RWPE2 (cell line): ENCODE results near the gene COL12A1.

ENCODE experiments used
- ATAC-seq: fragments of 200-7000 bp; cut with Tn5 transposase; 3 replicates; pipeline ENCODE4 v1.9.1; 2021; ENCODE audit warnings: low read depth
- DNase-seq: peaks from one replicate; pipeline ENCODE4 v3.0.0-alpha.2; 2020; ENCODE audit warnings: low spot score
- H3K27ac ChIP-seq: fragments of 450-650 bp; 2 replicates; pipeline ENCODE4 v1.5.1; 2017; ENCODE audit warnings: mild to moderate bottlenecking; ENCODE audit not compliant: poor library complexity, severe bottlenecking
- H3K27me3 ChIP-seq: fragments of 250-450 bp; sonication (Bioruptor Pico); 2 replicates; pipeline ENCODE4 v1.5.1; 2021; ENCODE audit warnings: mild to moderate bottlenecking, moderate library complexity; ENCODE audit not compliant: insufficient read depth, poor library complexity, severe bottlenecking
- H3K36me3 ChIP-seq: fragments of 250-450 bp; sonication (Bioruptor Pico); 2 replicates; pipeline ENCODE4 v1.5.1; 2020; ENCODE audit warnings: low read depth, mild to moderate bottlenecking, moderate library complexity
- H3K4me1 ChIP-seq: fragments of 250-450 bp; sonication (Bioruptor Pico); 2 replicates; pipeline ENCODE4 v1.5.1; 2021; ENCODE audit warnings: mild to moderate bottlenecking, moderate library complexity; ENCODE audit not compliant: insufficient read depth, poor library complexity, severe bottlenecking
- H3K4me3 ChIP-seq: fragments of 250-450 bp; sonication (Bioruptor Pico); 2 replicates; pipeline ENCODE4 v1.5.1; 2021; ENCODE audit warnings: mild to moderate bottlenecking, moderate library complexity; ENCODE audit not compliant: severe bottlenecking
- H3K9me3 ChIP-seq: fragments of 250-450 bp; sonication (Bioruptor Pico); 2 replicates; pipeline ENCODE4 v1.5.1; 2021; ENCODE audit warnings: mild to moderate bottlenecking, moderate library complexity; ENCODE audit not compliant: severe bottlenecking
- TF ChIP-seq, protein P1 (sequence below): fragments of 450-650 bp; IDR thresholded peaks from one replicate; pipeline ENCODE4 v1.5.1; 2017; ENCODE audit warnings: mild to moderate bottlenecking, moderate library complexity; ENCODE audit not compliant: poor library complexity, severe bottlenecking

Gene COL12A1

DNA sequence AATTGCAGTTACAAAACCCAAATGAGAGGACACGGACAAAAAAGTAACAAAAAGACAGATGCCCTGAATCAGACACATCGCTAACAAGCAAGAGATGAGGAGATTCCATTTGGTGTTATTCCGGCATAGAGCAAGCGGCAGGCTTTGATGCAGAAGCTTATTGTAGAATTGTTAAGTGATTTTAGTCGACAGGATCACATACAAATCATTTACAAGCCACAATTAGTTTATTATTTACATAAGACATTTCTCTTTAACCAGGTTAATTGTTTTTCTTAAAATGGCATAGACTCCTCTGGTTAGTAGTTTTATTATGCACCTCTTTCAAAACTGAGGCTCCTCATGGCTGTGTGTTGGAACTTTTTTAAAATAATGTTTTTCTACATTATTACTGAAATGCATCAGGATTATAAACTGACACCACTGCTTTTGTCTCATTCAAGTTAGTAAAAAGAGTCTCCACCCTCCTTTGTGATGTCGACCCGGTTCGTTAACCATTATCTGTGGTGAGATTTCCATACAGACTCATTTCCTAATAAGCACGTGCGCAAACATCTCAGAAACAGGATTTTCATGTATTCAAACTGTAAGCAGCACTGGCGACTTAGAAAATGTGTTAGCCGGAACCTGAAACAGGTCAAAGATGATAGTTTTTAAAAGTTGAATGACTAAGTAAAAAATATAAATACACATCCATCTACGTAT lies 119.8 kb downstream of the COL12A1 start:
- ATAC-seq (no peak), DNase-seq (no peak)
- no peak overlapping the region for H3K27ac ChIP-seq
- TF ChIP-seq, protein P1, sequence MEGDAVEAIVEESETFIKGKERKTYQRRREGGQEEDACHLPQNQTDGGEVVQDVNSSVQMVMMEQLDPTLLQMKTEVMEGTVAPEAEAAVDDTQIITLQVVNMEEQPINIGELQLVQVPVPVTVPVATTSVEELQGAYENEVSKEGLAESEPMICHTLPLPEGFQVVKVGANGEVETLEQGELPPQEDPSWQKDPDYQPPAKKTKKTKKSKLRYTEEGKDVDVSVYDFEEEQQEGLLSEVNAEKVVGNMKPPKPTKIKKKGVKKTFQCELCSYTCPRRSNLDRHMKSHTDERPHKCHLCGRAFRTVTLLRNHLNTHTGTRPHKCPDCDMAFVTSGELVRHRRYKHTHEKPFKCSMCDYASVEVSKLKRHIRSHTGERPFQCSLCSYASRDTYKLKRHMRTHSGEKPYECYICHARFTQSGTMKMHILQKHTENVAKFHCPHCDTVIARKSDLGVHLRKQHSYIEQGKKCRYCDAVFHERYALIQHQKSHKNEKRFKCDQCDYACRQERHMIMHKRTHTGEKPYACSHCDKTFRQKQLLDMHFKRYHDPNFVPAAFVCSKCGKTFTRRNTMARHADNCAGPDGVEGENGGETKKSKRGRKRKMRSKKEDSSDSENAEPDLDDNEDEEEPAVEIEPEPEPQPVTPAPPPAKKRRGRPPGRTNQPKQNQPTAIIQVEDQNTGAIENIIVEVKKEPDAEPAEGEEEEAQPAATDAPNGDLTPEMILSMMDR, result no peak
- H3K27me3 ChIP-seq, result no peaks in the 10 kb centered on the region
- peaks cover 35% of the 10 kb centered on the region for H3K36me3 ChIP-seq
- no peaks in the 10 kb centered on the region for H3K4me1 ChIP-seq
- H3K4me3 ChIP-seq, result no peak overlapping the region
- H3K9me3 ChIP-seq, result no peaks in the 10 kb centered on the region

DNA sequence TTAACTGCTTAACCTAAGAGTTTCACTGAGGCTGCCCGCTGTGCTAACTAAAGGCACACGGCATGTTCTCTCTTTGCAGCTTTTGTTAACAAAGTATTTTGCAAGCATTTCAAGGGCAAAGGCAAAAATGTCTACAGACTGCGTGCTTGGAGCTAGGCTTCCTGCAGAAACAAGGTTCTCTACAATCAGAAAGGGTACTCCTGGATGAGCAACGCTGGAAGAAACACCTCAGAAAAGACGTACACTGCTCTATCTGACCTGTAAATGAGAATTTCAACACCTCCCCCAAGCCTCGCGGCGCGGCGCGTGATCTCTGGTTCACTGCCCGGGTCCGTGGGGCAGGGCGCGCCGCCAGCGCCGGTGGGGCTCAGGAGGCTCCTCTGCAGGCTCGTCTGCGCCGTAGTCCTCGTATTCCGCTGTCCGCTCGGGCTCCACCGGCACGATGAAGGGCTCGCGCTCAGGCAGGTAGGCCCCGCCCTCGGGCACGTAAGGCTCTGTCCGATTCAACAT lies 120.9 kb downstream of the COL12A1 start:
- TF ChIP-seq, protein P1, result no peak
- DNase-seq (no peak), ATAC-seq (no peak)
- Histone ChIP-seq H3K36me3 (peaks cover 32% of the 10 kb centered on the region), H3K4me1 (no peaks in the 10 kb centered on the region), H3K4me3 (no peak overlapping the region), H3K27ac (no peak overlapping the region), H3K27me3 (no peaks in the 10 kb centered on the region), H3K9me3 (no peaks in the 10 kb centered on the region)

DNA sequence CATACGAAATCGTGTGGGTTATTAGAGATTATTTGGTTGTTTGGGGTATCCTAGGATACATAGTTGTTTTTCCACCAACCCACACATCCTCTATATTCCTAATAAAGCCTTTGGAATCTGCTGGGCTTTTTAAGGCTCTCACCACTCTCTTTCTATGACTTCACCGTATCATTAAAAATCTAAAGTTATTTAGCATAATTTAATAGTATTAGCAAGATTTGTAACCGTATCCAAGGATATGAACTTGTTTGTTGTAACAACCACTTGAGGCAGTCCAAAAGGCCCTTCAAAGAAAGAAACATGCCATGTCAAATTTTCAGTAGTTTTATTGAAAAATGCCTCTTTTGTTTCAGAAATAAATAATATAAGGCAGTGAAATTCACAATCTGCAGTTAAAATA lies 121.8 kb downstream of the COL12A1 start:
- no peaks in the 10 kb centered on the region for H3K9me3 ChIP-seq
- no peaks in the 10 kb centered on the region for H3K4me1 ChIP-seq
- no peaks in the 10 kb centered on the region for H3K27me3 ChIP-seq
- no peak for DNase-seq
- ATAC-seq, result no peak
- H3K36me3 ChIP-seq, result peaks cover 25% of the 10 kb centered on the region
- no peak overlapping the region for H3K4me3 ChIP-seq
- TF ChIP-seq, protein P1, result no peak
- H3K27ac ChIP-seq, result no peak overlapping the region

DNA sequence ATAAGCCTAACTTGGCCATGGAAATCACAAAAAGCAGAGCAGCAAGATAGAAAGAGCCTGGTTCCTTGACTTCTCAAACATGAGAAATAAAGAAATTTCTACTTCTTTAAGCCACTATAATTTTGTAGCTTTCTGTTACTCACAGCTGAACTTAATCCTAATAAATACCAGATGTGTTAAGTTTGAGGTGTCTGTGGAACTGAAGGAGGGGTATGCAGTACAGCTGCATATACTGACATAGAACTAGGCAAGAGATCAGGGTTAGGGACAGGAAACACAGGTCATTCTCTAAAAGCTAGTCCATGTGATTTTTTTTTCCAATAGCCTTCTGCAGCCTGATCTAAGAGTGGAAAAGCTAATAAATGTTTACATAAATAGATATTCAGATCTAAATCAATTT lies 123.9 kb downstream of the COL12A1 start:
- DNase-seq, result no peak
- Histone ChIP-seq H3K9me3 (no peaks in the 10 kb centered on the region), H3K36me3 (peaks cover 7% of the 10 kb centered on the region; the same call in 1 of the 2 replicates), H3K4me1 (no peaks in the 10 kb centered on the region), H3K27me3 (no peaks in the 10 kb centered on the region), H3K27ac (no peak overlapping the region), H3K4me3 (no peak overlapping the region)
- ATAC-seq, result no peak
- TF ChIP-seq, protein P1, result no peak

DNA sequence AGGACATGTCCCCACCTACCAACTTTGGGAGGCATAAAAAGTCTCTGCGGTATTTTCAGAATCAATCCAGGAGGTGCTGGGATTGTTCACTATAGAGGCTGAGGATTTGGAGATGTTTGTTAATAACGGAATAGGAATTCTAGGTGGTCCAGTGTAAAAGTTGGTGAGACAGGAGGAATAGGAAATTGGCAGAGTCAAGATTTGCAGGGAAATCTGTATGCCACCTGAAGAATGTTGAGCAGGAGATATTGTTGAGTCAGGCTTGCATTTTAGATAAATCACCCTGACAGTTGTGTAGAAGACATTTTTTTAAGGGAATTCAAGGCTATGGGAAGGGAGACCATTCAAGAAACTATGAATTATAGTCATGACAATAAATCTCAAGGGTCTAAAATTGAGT lies 124.8 kb downstream of the COL12A1 start:
- peaks cover under 1% of the 10 kb centered on the region; the same call in 1 of the 2 replicates for H3K36me3 ChIP-seq
- ATAC-seq (no peak), DNase-seq (no peak)
- H3K4me1 ChIP-seq, result no peaks in the 10 kb centered on the region
- no peaks in the 10 kb centered on the region for H3K27me3 ChIP-seq
- TF ChIP-seq, protein P1, result no peak
- H3K9me3 ChIP-seq, result no peaks in the 10 kb centered on the region
- no peak overlapping the region for H3K4me3 ChIP-seq
- no peak overlapping the region for H3K27ac ChIP-seq
